H1 (cell line): ENCODE results near the gene NRROS. TPM values are rescaled to one million over a fixed set of nuclear protein-coding genes. Genes with fewer than 3 reads are reported as not detected.

Experiments used
- CTCF ChIA-PET: fragments of 300-600 bp; sonication (Branson Sonifier 250); formaldehyde crosslinking; loops from one replicate; lab custom pipeline; 2021; ENCODE audit not compliant: partially characterized antibody; lab: Charles Lee
- POLR2A ChIA-PET: fragments of 300-600 bp; sonication (Branson Sonifier 250); formaldehyde crosslinking; loops from one replicate; lab custom pipeline; 2021; ENCODE audit warnings: inconsistent platforms; ENCODE audit not compliant: partially characterized antibody; lab: Charles Lee
- DNase-seq, 2 experiments: peaks; one replicate each; pipeline versions ENCODE4 v3.0.0 to v3.0.0-alpha.2; 2010 to 2022; ENCODE audit warnings: low spot score in 2 of 2, low read depth in 1 of 2, mixed read lengths in 1 of 2
- FAIRE-seq: peaks from 2 replicates; lab custom pipeline; 2011; peaks lifted over from hg19 to GRCh38; lab: Jason Lieb, UNC
- H2AFZ ChIP-seq: 2 replicates; pipeline ENCODE4 v1.8.1; 2012; ENCODE audit warnings: low read length, inconsistent platforms
- H2AK5ac ChIP-seq: 2 replicates; pipeline ENCODE4 v1.6.1; 2013; ENCODE audit warnings: low read depth, low read length
- H2BK120ac ChIP-seq: replicated peaks from 2 replicates; pipeline ENCODE3; 2013; ENCODE audit warnings: low read depth, low read length, inconsistent platforms
- H2BK12ac ChIP-seq: 2 replicates; pipeline ENCODE4 v1.6.1; 2013; ENCODE audit warnings: low read depth, low read length
- H2BK15ac ChIP-seq: 2 replicates; pipeline ENCODE4 v1.6.1; 2013; ENCODE audit warnings: low read length
- H2BK20ac ChIP-seq: 2 replicates; pipeline ENCODE4 v1.6.1; 2013; ENCODE audit warnings: low read length
- H2BK5ac ChIP-seq: 2 replicates; pipeline ENCODE4 v1.6.1; 2013; ENCODE audit warnings: low read depth, low read length
- H3K14ac ChIP-seq: 2 replicates; pipeline ENCODE4 v1.6.1; 2013; ENCODE audit warnings: inconsistent platforms; ENCODE audit not compliant: insufficient read length
- H3K18ac ChIP-seq: 2 replicates; pipeline ENCODE4 v1.6.1; 2013; ENCODE audit warnings: low read length; ENCODE audit errors: extremely low read depth
- H3K23ac ChIP-seq: 2 replicates; pipeline ENCODE4 v1.6.1; 2013; ENCODE audit warnings: inconsistent platforms; ENCODE audit not compliant: insufficient read length
- H3K23me2 ChIP-seq: 2 replicates; pipeline ENCODE4 v1.6.1; 2013; ENCODE audit warnings: low read depth, low read length
- H3K27ac ChIP-seq: 2 replicates; pipeline ENCODE4 v1.6.1; 2011; ENCODE audit warnings: low read depth, low read length, inconsistent platforms
- H3K27me3 ChIP-seq, 4 experiments: replicated peaks in 1 of 4; 1 replicate in 1 of 4; 2 replicates in 3 of 4; pipeline versions ENCODE4 v1.6.1 to v1.8.1; 2011 to 2013; ENCODE audit warnings: low read length in 3 of 4, mild to moderate bottlenecking in 3 of 4, inconsistent platforms in 2 of 4, mixed read lengths in 2 of 4, moderate library complexity in 1 of 4; ENCODE audit not compliant: control insufficient read depth in 3 of 4, insufficient read depth in 3 of 4; ENCODE audit errors: extremely low read depth in 1 of 4
- H3K36me3 ChIP-seq, 4 experiments: 2 replicates each; pipeline versions ENCODE4 v1.6.1 to v1.8.1; 2011 to 2013; ENCODE audit warnings: mild to moderate bottlenecking in 4 of 4, low read length in 3 of 4, moderate library complexity in 2 of 4, control low read depth in 1 of 4, inconsistent platforms in 1 of 4; ENCODE audit not compliant: insufficient read depth in 4 of 4, control insufficient read depth in 2 of 4
- H3K4ac ChIP-seq: replicated peaks from 2 replicates; pipeline ENCODE3; 2013; ENCODE audit warnings: low read length, low read depth, mixed read lengths, inconsistent platforms; ENCODE audit not compliant: insufficient read length
- H3K4me1 ChIP-seq, 4 experiments: replicated peaks in 1 of 4; 1 replicate in 1 of 4; 2 replicates in 3 of 4; pipeline versions ENCODE4 v1.6.1 to v1.8.1; 2011 to 2013; ENCODE audit warnings: low read length in 3 of 4, inconsistent platforms in 2 of 4, mixed read lengths in 1 of 4; ENCODE audit not compliant: insufficient read depth in 4 of 4, control insufficient read depth in 3 of 4
- H3K4me2 ChIP-seq, 2 experiments: 2 replicates each; pipeline versions ENCODE4 v1.6.1 to v1.8.1; 2011 to 2013; ENCODE audit warnings: low read depth in 2 of 2, low read length in 2 of 2, control low read depth in 1 of 2, inconsistent platforms in 1 of 2, mild to moderate bottlenecking in 1 of 2; ENCODE audit not compliant: insufficient read depth in 1 of 2
- H3K4me3 ChIP-seq, 4 experiments: fragments of 200-600, 300-600 bp in 1 of 4; sonication (generic), shearing (Covaris generic), sonication (Bioruptor Twin) in 1 of 4; 2 replicates each; pipeline versions ENCODE4 v1.5.1 to v1.8.1; 2011 to 2016; ENCODE audit warnings: low read length in 4 of 4, low read depth in 3 of 4, control low read depth in 2 of 4, inconsistent platforms in 2 of 4, mild to moderate bottlenecking in 2 of 4, mixed read lengths in 1 of 4, moderate library complexity in 1 of 4; ENCODE audit not compliant: insufficient read depth in 2 of 4; ENCODE audit errors: extremely low read depth in 1 of 4
- H3K56ac ChIP-seq: replicated peaks from 2 replicates; pipeline ENCODE3; 2013; ENCODE audit warnings: low read depth, mild to moderate bottlenecking, mixed read lengths, low read length, inconsistent platforms; ENCODE audit not compliant: insufficient read length
- H3K79me1 ChIP-seq: 2 replicates; pipeline ENCODE4 v1.6.1; 2013; ENCODE audit warnings: low read depth, low read length, control low read depth
- H3K79me2 ChIP-seq, 2 experiments: 2 replicates each; pipeline versions ENCODE4 v1.6.1 to v1.8.1; 2012 to 2013; ENCODE audit warnings: low read length in 2 of 2, mild to moderate bottlenecking in 2 of 2, inconsistent platforms in 1 of 2; ENCODE audit not compliant: insufficient read depth in 2 of 2, control insufficient read depth in 1 of 2
- H3K9ac ChIP-seq, 4 experiments: replicated peaks in 1 of 4; 1 replicate in 1 of 4; 2 replicates in 3 of 4; pipeline versions ENCODE4 v1.6.1 to v1.8.1; 2011 to 2013; ENCODE audit warnings: low read depth in 3 of 4, low read length in 3 of 4, control low read depth in 2 of 4, mild to moderate bottlenecking in 2 of 4, moderate library complexity in 2 of 4, inconsistent platforms in 1 of 4; ENCODE audit errors: extremely low read depth in 1 of 4
- H3K9me3 ChIP-seq, 2 experiments: 2 replicates each; pipeline versions ENCODE4 v1.6.1 to v1.8.1; 2012 to 2013; ENCODE audit warnings: mild to moderate bottlenecking in 2 of 2, moderate library complexity in 2 of 2, control low read depth in 1 of 2, inconsistent platforms in 1 of 2, low read depth in 1 of 2, low read length in 1 of 2, mixed read lengths in 1 of 2; ENCODE audit not compliant: insufficient read depth in 2 of 2
- H4K20me1 ChIP-seq, 2 experiments: replicated peaks in 1 of 2; 2 replicates each; pipeline versions ENCODE3 to v1.8.1; 2011 to 2013; ENCODE audit warnings: inconsistent platforms in 2 of 2, low read length in 2 of 2, mild to moderate bottlenecking in 1 of 2; ENCODE audit not compliant: insufficient read depth in 2 of 2, control insufficient read depth in 1 of 2
- H4K5ac ChIP-seq: 2 replicates; pipeline ENCODE4 v1.6.1; 2013; ENCODE audit warnings: low read length, low read depth, mixed read lengths, inconsistent platforms; ENCODE audit not compliant: insufficient read length
- H4K8ac ChIP-seq: 2 replicates; pipeline ENCODE4 v1.8.0; 2013; ENCODE audit warnings: mild to moderate bottlenecking, moderate library complexity, low read length, inconsistent platforms; ENCODE audit not compliant: insufficient read depth; ENCODE audit errors: extremely low read depth
- H4K91ac ChIP-seq: replicated peaks from 2 replicates; pipeline ENCODE3; 2013; ENCODE audit warnings: low read length, mixed read lengths, inconsistent platforms; ENCODE audit not compliant: insufficient read length
- BRCA1 ChIP-seq: IDR thresholded peaks from 2 replicates; pipeline ENCODE4 v1.6.1; 2012; ENCODE audit warnings: low read depth, low read length, improper control_type of control experiment
- CBX5 ChIP-seq: fragments of 300-800, 300-1000 bp; sonication (generic); IDR thresholded peaks from 2 replicates; pipeline ENCODE4 v1.7.1; 2016; ENCODE audit warnings: antibody characterized with exemption, low read length, low read depth
- CEBPB ChIP-seq: IDR thresholded peaks from 2 replicates; pipeline ENCODE4 v1.6.1; 2012; ENCODE audit warnings: low read depth, low read length
- EP300 ChIP-seq, 2 experiments: IDR thresholded peaks; 1 replicate in 1 of 2; 2 replicates in 1 of 2; pipeline ENCODE4 v1.6.1; 2011 to 2012; ENCODE audit warnings: low read depth in 2 of 2, low read length in 2 of 2, mild to moderate bottlenecking in 2 of 2, borderline replicate concordance in 1 of 2, inconsistent platforms in 1 of 2, moderate library complexity in 1 of 2
- GTF2F1 ChIP-seq: IDR thresholded peaks from 2 replicates; pipeline ENCODE4 v1.6.1; 2012; ENCODE audit warnings: low read depth, low read length, improper control_type of control experiment, borderline replicate concordance
- MAFK ChIP-seq: IDR thresholded peaks from 2 replicates; pipeline ENCODE4 v1.6.1; 2012; ENCODE audit warnings: low read depth, mild to moderate bottlenecking, improper control_type of control experiment, low read length
- RBBP5 ChIP-seq: IDR thresholded peaks from 2 replicates; pipeline ENCODE4 v1.7.1; 2012; ENCODE audit warnings: low read depth, mild to moderate bottlenecking, inconsistent platforms, low read length, moderate library complexity, borderline replicate concordance
- RFX5 ChIP-seq: IDR thresholded peaks from 2 replicates; pipeline ENCODE4 v1.6.1; 2011; ENCODE audit warnings: low read depth, low read length, improper control_type of control experiment, borderline replicate concordance
- RNF2 ChIP-seq: fragments of 200-900, 300-1000 bp; sonication (generic); IDR thresholded peaks from 2 replicates; pipeline ENCODE4 v1.7.1; 2016; ENCODE audit warnings: borderline replicate concordance, low read depth, mild to moderate bottlenecking, antibody characterized with exemption, low read length; ENCODE audit not compliant: poor library complexity, severe bottlenecking; ENCODE audit errors: missing control alignments
- SIRT6 ChIP-seq: IDR thresholded peaks from one replicate; pipeline ENCODE4 v1.7.1; 2012; ENCODE audit warnings: low read length, inconsistent platforms
- SRF ChIP-seq: IDR thresholded peaks from 2 replicates; pipeline ENCODE4 v1.6.1; 2011; ENCODE audit warnings: mild to moderate bottlenecking, low read depth, low read length, moderate library complexity
- SUZ12 ChIP-seq: fragments of 200-600 bp; sonication (generic); IDR thresholded peaks from 2 replicates; pipeline ENCODE4 v1.6.1; 2012; ENCODE audit warnings: mild to moderate bottlenecking, inconsistent platforms, low read length, moderate library complexity, mixed read lengths
- ZNF274 ChIP-seq: IDR thresholded peaks from 2 replicates; pipeline ENCODE4 v1.7.0; 2012; ENCODE audit warnings: low read length, borderline replicate concordance; ENCODE audit errors: extremely low read depth
- WGBS, 2 experiments: shearing (Covaris generic) in 1 of 2; methylation state at CpG; one replicate each; pipeline versions ENCODE4 v1.1.6 to v1.1.7; 2013 to 2015; ENCODE audit warnings: low lambda C conversion rate in 2 of 2, mixed read lengths in 2 of 2, inconsistent platforms in 1 of 2, low coverage in 1 of 2, missing lambda C conversion rate in 1 of 2; ENCODE audit not compliant: insufficient replicate concordance in 2 of 2, insufficient coverage in 1 of 2, insufficient read length in 1 of 2; ENCODE audit errors: extremely low coverage in 1 of 2, missing lambda C conversion rate in 1 of 2; 5-methylcytosine and 5-hydroxymethylcytosine counted together
- polyA plus RNA-seq, 7 experiments: library from polyadenylated mRNA; depleted of rRNA in 3 of 7; stranded (reverse) in 5 of 7; unstranded in 2 of 7; fragments of >200 nt in 5 of 7; fragments of 200-250 nt in 2 of 7; gene quantifications; 1 replicate in 5 of 7; 2 replicates in 1 of 7; 4 replicates in 1 of 7; pipeline versions ENCODE4 v1.2.1 to v1.2.3, GENCODE V29; 2011 to 2013; ENCODE audit warnings: missing spikeins in 2 of 7, mixed read lengths in 2 of 7
- total RNA-seq: library from RNA; stranded (reverse); fragmentation: NEBNext Ultra II Directional; extraction: Animal tissue kit (Norgen Biotek cat#: 25700); gene quantifications from 2 replicates; pipeline ENCODE4 v1.2.1, GENCODE V29; 2021
- TF ChIP-seq, protein P1 (sequence below): IDR thresholded peaks from 2 replicates; pipeline ENCODE4 v1.6.1; 2012; ENCODE audit warnings: inconsistent platforms

Gene NRROS
- total and polyA plus RNA-seq, 2 of the 8 experiments (the other 6 are each of a cell fraction or from before 2014, with no cell fraction given): 5.3 to 7.3 TPM

DNA sequence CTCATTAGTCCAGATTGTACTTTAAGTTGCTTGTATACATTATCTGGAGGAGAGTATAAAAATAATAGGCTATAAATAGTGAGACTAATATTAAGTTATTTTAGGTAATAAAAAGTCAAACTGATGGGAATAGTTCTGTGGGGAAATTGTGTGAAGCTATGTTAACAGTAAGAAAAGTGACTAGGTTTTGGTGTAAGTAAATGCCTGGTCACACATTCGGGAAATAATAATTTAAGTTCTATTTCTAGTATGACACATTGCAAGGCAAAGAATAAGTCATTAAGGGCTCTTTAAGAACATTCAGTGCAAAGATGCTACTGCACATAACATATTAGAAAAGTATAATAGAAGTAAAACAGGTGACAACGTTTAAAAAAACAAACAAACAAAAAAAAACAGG lies 18.8 kb upstream of the NRROS start:
- H3K4me3 ChIP-seq: no peak overlapping the region
- H4K8ac ChIP-seq: no peak overlapping the region
- H4K5ac ChIP-seq: no peak overlapping the region
- no peaks in the 10 kb centered on the region for H3K79me2 ChIP-seq
- H2AK5ac ChIP-seq: no peak overlapping the region
- no peak overlapping the region for H2BK15ac ChIP-seq
- no peak overlapping the region for H3K23ac ChIP-seq
- no peak overlapping the region for H2BK20ac ChIP-seq
- H3K36me3 ChIP-seq: no peaks in the 10 kb centered on the region
- FAIRE-seq: no peak
- H3K79me1 ChIP-seq: no peaks in the 10 kb centered on the region
- 83% methylated on average over 2 of the region's 2 CpGs; no CpG with 5 or more reads in 1 of the 2 experiments for WGBS, 2 experiments
- ChIA-PET CTCF (interaction anchor here (1.1 kb wide), 1 partner anchor 11 kb away, joined by 4 read pairs; no protein-coding TSS in a partner anchor), POLR2A (interaction anchor here (0.6 kb wide), 1 partner anchor 10 kb away, joined by 3 read pairs; no protein-coding TSS in a partner anchor)
- no peak overlapping the region for H3K4me2 ChIP-seq
- H4K20me1 ChIP-seq: no peaks in the 10 kb centered on the region
- H3K27me3 ChIP-seq: no peaks in the 10 kb centered on the region
- H3K4me1 ChIP-seq: peaks cover 0 to 5% (median 5%) of the 10 kb centered on the region in 4 experiments; a peak in 3 of 7 replicates
- DNase-seq: no peak
- H2AFZ ChIP-seq: no peak overlapping the region
- no peaks in the 10 kb centered on the region for H3K23me2 ChIP-seq
- no peak overlapping the region for H2BK5ac ChIP-seq
- no peak overlapping the region for H3K9ac ChIP-seq
- no peak overlapping the region for H3K18ac ChIP-seq
- H3K14ac ChIP-seq: no peak overlapping the region
- no peak overlapping the region for H4K91ac ChIP-seq
- H3K56ac ChIP-seq: no peak overlapping the region
- H2BK12ac ChIP-seq: no peak overlapping the region
- no peaks in the 10 kb centered on the region for H3K9me3 ChIP-seq
- no peak overlapping the region for H3K27ac ChIP-seq
- H2BK120ac ChIP-seq: no peak overlapping the region
- H3K4ac ChIP-seq: no peak overlapping the region
- no peak for TF ChIP-seq GTF2F1
- no peak for TF ChIP-seq CBX5
- no peak for TF ChIP-seq EP300 (IDR thresholded peaks at IDR 0.05; ENCODE audit: borderline replicate concordance in 1 of 2, low read depth in 2 of 2, low read length in 2 of 2)
- TF ChIP-seq, protein P1, sequence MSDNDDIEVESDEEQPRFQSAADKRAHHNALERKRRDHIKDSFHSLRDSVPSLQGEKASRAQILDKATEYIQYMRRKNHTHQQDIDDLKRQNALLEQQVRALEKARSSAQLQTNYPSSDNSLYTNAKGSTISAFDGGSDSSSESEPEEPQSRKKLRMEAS: no peak
- TF ChIP-seq CEBPB: no peak
- no peak for TF ChIP-seq MAFK
- TF ChIP-seq SRF: no peak
- TF ChIP-seq ZNF274: no peak
- TF ChIP-seq RNF2: no peak
- no peak for TF ChIP-seq RBBP5
- no peak for TF ChIP-seq RFX5
- no peak for TF ChIP-seq SUZ12
- no peak for TF ChIP-seq SIRT6
- TF ChIP-seq BRCA1: no peak
